Daoy (cell line): ENCODE results near the gene SHKBP1. TPM values are rescaled to one million over a fixed set of nuclear protein-coding genes. Genes with fewer than 3 reads are reported as not detected.

Source experiments
- DNase-seq: peaks from one replicate; pipeline ENCODE4 v3.0.0-alpha.2; 2015; ENCODE audit warnings: low read depth
- total RNA-seq: library from RNA; depleted of rRNA; stranded (reverse); fragments of >200 nt; shearing (Covaris generic); gene quantifications from 2 replicates; pipeline ENCODE4 v1.2.3, GENCODE V29; 2014

The SHKBP1 gene
- total RNA-seq, 1 experiment from 2014 or later: 134 TPM

- peak; percentile 72 for DNase-seq
Observed at GRCh38 chr19:40601134-40601974, 24.7 kb downstream of the SHKBP1 start, which contains the start of gene LTBP4. Gene LTBP4, plus strand, starts transcription at chr19:40601369. Its CDS starts 19 bp downstream, at chr19:40601388.

GRCh38 chr19:40603071-40603388, 26.4 kb downstream of the SHKBP1 start:
- no peak for DNase-seq

GRCh38 chr19:40603389-40604170, 26.9 kb downstream of the SHKBP1 start:
- peak; percentile 99 for DNase-seq

GRCh38 chr19:40604171-40604646, 27.5 kb downstream of the SHKBP1 start:
- no peak for DNase-seq

- peak; percentile 63 for DNase-seq
Observed at GRCh38 chr19:40604647-40605215, 28.1 kb downstream of the SHKBP1 start.

- DNase-seq: peak; percentile 92
Observed at GRCh38 chr19:40605216-40605971, 28.7 kb downstream of the SHKBP1 start.

GRCh38 chr19:40607311-40608239, 30.9 kb downstream of the SHKBP1 start:
- no peak for DNase-seq

GRCh38 chr19:40608240-40608621, 31.6 kb downstream of the SHKBP1 start:
- DNase-seq: no peak

GRCh38 chr19:40608957-40609356, 32.3 kb downstream of the SHKBP1 start:
- no peak for DNase-seq

GRCh38 chr19:40609561-40610395, 33.1 kb downstream of the SHKBP1 start:
- peak; percentile 93 for DNase-seq

GRCh38 chr19:40610396-40611064, 33.9 kb downstream of the SHKBP1 start:
- DNase-seq: no peak

GRCh38 chr19:40611096-40611495, 34.4 kb downstream of the SHKBP1 start:
- peak; percentile 74 for DNase-seq

- DNase-seq: no peak
Observed at GRCh38 chr19:40611900-40612698, 35.4 kb downstream of the SHKBP1 start.

GRCh38 chr19:40612831-40613689, 36.4 kb downstream of the SHKBP1 start:
- no peak for DNase-seq

- no peak for DNase-seq
Observed at GRCh38 chr19:40613690-40614621, 37.3 kb downstream of the SHKBP1 start.
